Measurements from ENCODE around the gene UBXN7.
"Not testable (repeated sequence)": the region's sequence is repeated elsewhere in the genome, so short reads cannot be mapped to it uniquely, and the experiment has no call there.

DNA sequence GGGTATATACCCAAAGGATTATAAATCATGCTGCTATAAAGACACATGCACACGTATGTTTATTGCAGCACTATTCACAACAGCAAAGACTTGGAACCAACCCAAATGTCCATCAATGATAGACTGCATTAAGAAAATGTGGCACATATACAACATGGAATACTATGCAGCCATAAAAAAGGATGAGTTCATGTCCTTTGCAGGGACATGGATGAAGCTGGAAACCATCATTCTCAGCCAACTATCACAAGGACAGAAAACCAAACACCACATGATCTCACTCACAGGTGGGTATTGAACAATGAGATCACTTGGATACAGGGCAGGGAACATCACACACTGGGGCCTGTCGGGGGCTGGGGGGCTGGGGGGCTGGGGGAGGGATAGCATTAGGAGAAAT lies 44.3 kb downstream of the UBXN7 start:
- TF ChIP-seq, protein P1, sequence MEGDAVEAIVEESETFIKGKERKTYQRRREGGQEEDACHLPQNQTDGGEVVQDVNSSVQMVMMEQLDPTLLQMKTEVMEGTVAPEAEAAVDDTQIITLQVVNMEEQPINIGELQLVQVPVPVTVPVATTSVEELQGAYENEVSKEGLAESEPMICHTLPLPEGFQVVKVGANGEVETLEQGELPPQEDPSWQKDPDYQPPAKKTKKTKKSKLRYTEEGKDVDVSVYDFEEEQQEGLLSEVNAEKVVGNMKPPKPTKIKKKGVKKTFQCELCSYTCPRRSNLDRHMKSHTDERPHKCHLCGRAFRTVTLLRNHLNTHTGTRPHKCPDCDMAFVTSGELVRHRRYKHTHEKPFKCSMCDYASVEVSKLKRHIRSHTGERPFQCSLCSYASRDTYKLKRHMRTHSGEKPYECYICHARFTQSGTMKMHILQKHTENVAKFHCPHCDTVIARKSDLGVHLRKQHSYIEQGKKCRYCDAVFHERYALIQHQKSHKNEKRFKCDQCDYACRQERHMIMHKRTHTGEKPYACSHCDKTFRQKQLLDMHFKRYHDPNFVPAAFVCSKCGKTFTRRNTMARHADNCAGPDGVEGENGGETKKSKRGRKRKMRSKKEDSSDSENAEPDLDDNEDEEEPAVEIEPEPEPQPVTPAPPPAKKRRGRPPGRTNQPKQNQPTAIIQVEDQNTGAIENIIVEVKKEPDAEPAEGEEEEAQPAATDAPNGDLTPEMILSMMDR (conservative IDR thresholded peaks at IDR 0.05 in 1 of 2, IDR thresholded peaks at IDR 0.05 in 1 of 2; ENCODE audit: low read depth in 1 of 2, low read length in 2 of 2) = not testable (repeated sequence)
- TF ChIP-seq EZH2 (IDR thresholded peaks at IDR 0.05; ENCODE audit: low read length, missing control alignments) = not testable (repeated sequence)
